ENCODE results near the gene MAML3.

DNA sequence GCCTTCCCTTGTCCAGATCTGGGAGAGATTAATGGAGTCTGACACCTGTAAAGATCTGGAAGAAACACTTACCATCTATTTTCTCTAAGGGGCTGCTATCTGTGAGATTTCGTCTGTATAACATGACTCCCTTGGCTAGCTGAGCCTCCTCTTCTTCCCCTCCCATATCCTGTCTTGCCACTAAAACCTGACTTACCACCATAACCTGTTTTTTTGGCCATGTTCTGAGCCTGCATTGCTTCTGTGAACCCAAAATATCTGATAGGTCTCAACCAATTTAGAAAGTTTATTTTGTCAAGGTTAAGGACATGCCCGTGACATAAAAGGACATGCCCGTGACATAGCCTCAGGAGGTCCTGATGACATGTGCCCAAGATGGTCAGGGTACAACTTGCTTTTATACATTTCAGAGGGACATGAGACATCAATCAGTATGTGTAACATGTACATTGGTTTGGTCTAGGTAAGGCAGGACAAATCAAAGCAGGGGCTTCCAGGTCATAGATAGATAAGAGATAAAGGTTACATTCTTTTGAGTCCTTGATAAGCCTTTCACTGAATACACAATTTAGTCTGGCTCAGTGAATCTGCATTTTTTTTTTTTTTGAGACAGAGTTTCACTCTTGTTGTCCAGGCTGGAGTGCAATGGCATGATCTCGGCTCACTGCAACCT lies 476.9 kb downstream of the MAML3 start:
- TF ChIP-seq TAF1 (IDR thresholded peaks at IDR 0.05; ENCODE audit: low read depth, low read length) = no peak
- no peak for TF ChIP-seq POLR2AphosphoS5 (IDR thresholded peaks at IDR 0.05; ENCODE audit: low read depth, low read length)
- TF ChIP-seq POLR2A (IDR thresholded peaks at IDR 0.05; ENCODE audit: low read depth, low read length) = no peak

Data from GM12891 (cell line).